ENCODE measurements around the gene PCLAF. TPM values are rescaled to one million over a fixed set of nuclear protein-coding genes. Genes with fewer than 3 reads are reported as not detected.

PCLAF gene
- total and polyA plus RNA-seq, 2 donors from 2014 or later: 1.3 to 1.5 TPM

DNA sequence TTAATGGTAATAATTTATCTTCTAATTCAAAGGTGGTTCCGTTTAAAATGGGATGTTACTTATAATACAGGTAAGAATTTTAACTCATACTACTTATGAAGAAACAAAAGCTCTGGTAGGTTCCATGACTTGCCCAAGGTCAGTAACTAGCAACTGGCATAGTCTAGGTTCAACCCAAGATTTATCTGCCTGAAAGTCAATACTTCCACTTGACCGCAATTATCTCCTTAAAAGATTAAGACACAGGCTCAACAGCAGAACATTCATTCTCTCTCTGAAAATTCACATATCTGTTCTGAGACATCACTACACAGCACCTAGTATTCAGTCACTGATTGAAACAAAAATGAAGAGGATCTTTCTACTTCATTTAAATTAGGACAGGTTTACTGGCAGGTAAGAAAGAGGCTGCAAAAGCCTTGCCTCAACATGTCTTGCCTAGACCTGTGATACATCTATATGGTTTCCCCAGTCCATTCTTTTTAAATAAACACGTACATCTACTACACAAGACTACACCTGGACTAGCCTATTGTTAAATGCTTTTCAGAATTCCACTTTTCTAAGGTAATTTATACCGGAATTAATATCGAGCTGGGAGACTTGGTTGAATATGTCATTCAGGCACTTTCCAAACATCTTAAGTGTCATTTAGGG lies 26.4 kb downstream of the PCLAF start:
- Histone ChIP-seq H3K9ac (ENCODE audit: low read length in 3 of 3) (peak overlapping the region; percentile 37 to 92 (median 90)), H3K27ac (ENCODE audit: low read depth in 2 of 2, low read length in 2 of 2) (no peak overlapping the region), H3K4me1 (ENCODE audit: control insufficient read depth in 2 of 3, insufficient read depth in 2 of 3, low read depth in 1 of 3, low read length in 3 of 3) (peaks cover 0 to 5% (median 0%) of the 10 kb centered on the region in 3 donors), H3K9me3 (ENCODE audit: control insufficient read depth in 2 of 3, insufficient read depth in 1 of 3, low read length in 3 of 3) (no peaks in the 10 kb centered on the region), H3K4me3 (ENCODE audit: low read length in 3 of 3) (peak overlapping the region; percentile 81 to 99 (median 85)), H3K36me3 (ENCODE audit: control insufficient read depth in 2 of 3, insufficient read depth in 3 of 3, low read length in 3 of 3) (no peaks in the 10 kb centered on the region), H3K27me3 (ENCODE audit: control insufficient read depth, insufficient read depth, low read length) (no peaks in the 10 kb centered on the region)
- TF ChIP-seq CTCF (IDR thresholded peaks at IDR 0.05; ENCODE audit: borderline replicate concordance, extremely low read depth, insufficient read depth): no peak
- intact Hi-C loops (cut with DNase I): no loop called here
- no peak for FAIRE-seq
- peak in 1 of 5 donors; percentile 25 for DNase-seq

GRCh38 chr15:64351265-64351664 lies 30.0 kb downstream of the PCLAF start:
- Histone ChIP-seq H3K9ac (ENCODE audit: low read length in 3 of 3) (no peak overlapping the region), H3K27ac (ENCODE audit: low read depth in 2 of 2, low read length in 2 of 2) (no peak overlapping the region), H3K4me3 (ENCODE audit: low read length in 3 of 3) (no peak overlapping the region), H3K36me3 (ENCODE audit: control insufficient read depth in 2 of 3, insufficient read depth in 3 of 3, low read length in 3 of 3) (no peaks in the 10 kb centered on the region), H3K27me3 (ENCODE audit: control insufficient read depth, insufficient read depth, low read length) (no peaks in the 10 kb centered on the region), H3K9me3 (ENCODE audit: control insufficient read depth in 2 of 3, insufficient read depth in 1 of 3, low read length in 3 of 3) (no peaks in the 10 kb centered on the region), H3K4me1 (ENCODE audit: control insufficient read depth in 2 of 3, insufficient read depth in 2 of 3, low read depth in 1 of 3, low read length in 3 of 3) (peaks cover 0 to 5% (median 0%) of the 10 kb centered on the region in 3 donors)
- no peak for TF ChIP-seq CTCF (IDR thresholded peaks at IDR 0.05; ENCODE audit: borderline replicate concordance, extremely low read depth, insufficient read depth)
- intact Hi-C loops (cut with DNase I): no loop called here
- DNase-seq (no peak), FAIRE-seq (no peak)

- Histone ChIP-seq H3K9me3 (ENCODE audit: control insufficient read depth in 2 of 3, insufficient read depth in 1 of 3, low read length in 3 of 3) (no peaks in the 10 kb centered on the region), H3K27ac (ENCODE audit: low read depth in 2 of 2, low read length in 2 of 2) (no peak overlapping the region), H3K36me3 (ENCODE audit: control insufficient read depth in 2 of 3, insufficient read depth in 3 of 3, low read length in 3 of 3) (no peaks in the 10 kb centered on the region), H3K27me3 (ENCODE audit: control insufficient read depth, insufficient read depth, low read length) (no peaks in the 10 kb centered on the region), H3K9ac (ENCODE audit: low read length in 3 of 3) (no peak overlapping the region), H3K4me3 (ENCODE audit: low read length in 3 of 3) (no peak overlapping the region), H3K4me1 (ENCODE audit: control insufficient read depth in 2 of 3, insufficient read depth in 2 of 3, low read depth in 1 of 3, low read length in 3 of 3) (peaks cover 0 to 4% (median 0%) of the 10 kb centered on the region in 3 donors)
- no peak for TF ChIP-seq CTCF (IDR thresholded peaks at IDR 0.05; ENCODE audit: borderline replicate concordance, extremely low read depth, insufficient read depth)
- intact Hi-C loops (cut with DNase I): no loop called here
- no peak for DNase-seq
- no peak for FAIRE-seq
Measured at GRCh38 chr15:64349375-64349774, 31.9 kb downstream of the PCLAF start.

Data from kidney (tissue), 14 donors.